CD14-positive monocyte (primary cell): ENCODE measurements around the gene RBM45. TPM values are rescaled to one million over a fixed set of nuclear protein-coding genes. Genes with fewer than 3 reads are reported as not detected.

Experiments used
- DNase-seq, 3 donors: peaks; one replicate each; pipeline ENCODE4 v3.0.0-alpha.2; 2011 to 2022
- H2AFZ ChIP-seq: 2 replicates; pipeline ENCODE4 v1.6.0; 2012; ENCODE audit warnings: mild to moderate bottlenecking, low read depth, low read length, inconsistent platforms; ENCODE audit not compliant: insufficient read depth, poor library complexity, severe bottlenecking
- H3K27ac ChIP-seq, 2 donors: 1 replicate in 1 of 2; 2 replicates in 1 of 2; pipeline ENCODE4 v1.5.1; 2012 to 2013; ENCODE audit warnings: low read length in 2 of 2, control low read depth in 1 of 2, inconsistent platforms in 1 of 2, low read depth in 1 of 2, mild to moderate bottlenecking in 1 of 2
- H3K27me3 ChIP-seq, 2 donors: one replicate each; pipeline versions ENCODE4 v1.6.0 to v1.6.1; 2011 to 2013; ENCODE audit warnings: low read length in 2 of 2; ENCODE audit not compliant: control insufficient read depth in 2 of 2, insufficient read depth in 2 of 2
- H3K36me3 ChIP-seq, 2 donors: replicated peaks in 1 of 2; 1 replicate in 1 of 2; 2 replicates in 1 of 2; pipeline versions ENCODE4 v1.5.1 to v1.6.1; 2012 to 2013; ENCODE audit warnings: low read length in 2 of 2, control low read depth in 1 of 2, inconsistent platforms in 1 of 2, mild to moderate bottlenecking in 1 of 2; ENCODE audit not compliant: insufficient read depth in 2 of 2, control insufficient read depth in 1 of 2
- H3K4me1 ChIP-seq, 2 donors: 1 replicate in 1 of 2; 2 replicates in 1 of 2; pipeline versions ENCODE4 v1.5.1 to v1.6.1; 2012 to 2013; ENCODE audit warnings: low read length in 2 of 2, control low read depth in 1 of 2, inconsistent platforms in 1 of 2, mild to moderate bottlenecking in 1 of 2, moderate library complexity in 1 of 2; ENCODE audit not compliant: insufficient read depth in 2 of 2, control insufficient read depth in 1 of 2
- H3K4me2 ChIP-seq: replicated peaks from 2 replicates; pipeline ENCODE3; 2012; ENCODE audit warnings: low read length, moderate library complexity, mild to moderate bottlenecking; ENCODE audit not compliant: poor library complexity, severe bottlenecking; ENCODE audit errors: extremely low read depth
- H3K4me3 ChIP-seq, 3 experiments: fragments of 200-600 bp in 1 of 3; sonication (generic) in 1 of 3; replicated peaks in 1 of 3; 1 replicate in 2 of 3; 2 replicates in 1 of 3; pipeline ENCODE4 v1.5.1; 2011 to 2013; ENCODE audit warnings: low read length in 3 of 3, mild to moderate bottlenecking in 3 of 3, control low read depth in 2 of 3, low read depth in 2 of 3, inconsistent platforms in 1 of 3, moderate library complexity in 1 of 3
- H3K79me2 ChIP-seq: 2 replicates; pipeline ENCODE4 v1.6.0; 2012; ENCODE audit warnings: mild to moderate bottlenecking, control low read depth, inconsistent platforms, low read length, moderate library complexity; ENCODE audit not compliant: insufficient read depth
- H3K9ac ChIP-seq: 2 replicates; pipeline ENCODE4 v1.6.0; 2017; ENCODE audit warnings: low read length, mild to moderate bottlenecking; ENCODE audit not compliant: insufficient read depth, poor library complexity, severe bottlenecking
- H3K9me3 ChIP-seq, 2 donors: replicated peaks in 1 of 2; 1 replicate in 1 of 2; 2 replicates in 1 of 2; pipeline versions ENCODE4 v1.5.1 to v1.6.1; 2012 to 2013; ENCODE audit warnings: low read length in 2 of 2, control low read depth in 1 of 2; ENCODE audit not compliant: control insufficient read depth in 1 of 2, insufficient read depth in 1 of 2
- H4K20me1 ChIP-seq: 2 replicates; pipeline ENCODE4 v1.6.0; 2012; ENCODE audit warnings: mild to moderate bottlenecking, low read length, control low read depth, moderate library complexity; ENCODE audit not compliant: insufficient read depth
- H3K27ac Mint-ChIP-seq, 7 donors: one replicate each; pipeline ENCODE4 v1.8.0; 2020; ENCODE audit warnings: mild to moderate bottlenecking in 7 of 7, mixed read lengths in 7 of 7, moderate library complexity in 6 of 7, inconsistent platforms in 2 of 7
- H3K27me3 Mint-ChIP-seq, 3 donors: one replicate each; pipeline ENCODE4 v1.8.0; 2021 to 2022; ENCODE audit warnings: low read depth in 3 of 3, mild to moderate bottlenecking in 3 of 3, mixed read lengths in 3 of 3, moderate library complexity in 3 of 3, inconsistent platforms in 1 of 3
- H3K36me3 Mint-ChIP-seq, 2 donors: one replicate each; pipeline ENCODE4 v1.8.0; 2020; ENCODE audit warnings: mixed read lengths in 2 of 2, inconsistent platforms in 1 of 2, mild to moderate bottlenecking in 1 of 2
- H3K4me1 Mint-ChIP-seq: one replicate; pipeline ENCODE4 v1.8.0; 2020; ENCODE audit warnings: mild to moderate bottlenecking, mixed read lengths
- H3K4me3 Mint-ChIP-seq, 2 donors: one replicate each; pipeline ENCODE4 v1.8.0; 2020; ENCODE audit warnings: mild to moderate bottlenecking in 2 of 2, mixed read lengths in 2 of 2, moderate library complexity in 1 of 2
- H3K9me3 Mint-ChIP-seq, 7 donors: one replicate each; pipeline ENCODE4 v1.8.0; 2020 to 2022; ENCODE audit warnings: mixed read lengths in 7 of 7, mild to moderate bottlenecking in 6 of 7, moderate library complexity in 6 of 7, inconsistent platforms in 2 of 7
- WGBS: methylation state at CpG from one replicate; pipeline ENCODE4 v1.1.5; 2013; ENCODE audit warnings: missing lambda C conversion rate; ENCODE audit not compliant: insufficient coverage; 5-methylcytosine and 5-hydroxymethylcytosine counted together
- intact Hi-C, 2 donors: fragments of 100-400 bp; cut with micrococcal nuclease; formaldehyde crosslinking; loops; one replicate each; pipeline versions ENCODE4 v1.15.0 to v1.15.1; 2023
- polyA plus RNA-seq, 3 donors: library from polyadenylated mRNA; depleted of rRNA in 1 of 3; unstranded in 2 of 3; stranded (reverse) in 1 of 3; fragments of 300-500 nt in 2 of 3; fragments of >200 nt in 1 of 3; fragmentation: Illumina TruSeq in 2 of 3; gene quantifications; 1 replicate in 2 of 3; 2 replicates in 1 of 3; pipeline ENCODE4 v1.2.3, GENCODE V29; 2012 to 2021
- TF ChIP-seq, protein P1 (sequence below): fragments of 200-600 bp; IDR thresholded peaks from one replicate; pipeline ENCODE4 v1.8.0; 2022; ENCODE audit warnings: antibody characterized with exemption, mild to moderate bottlenecking

Gene RBM45
- polyA plus RNA-seq, 3 donors = 5.7 to 6.6 (median 5.9) TPM

GRCh38 chr2:178155524-178155923, 43.3 kb downstream of the RBM45 start:
- Mint-ChIP-seq H3K4me3 (no peak overlapping the region), H3K27me3 (peaks cover 0 to 2% (median 0%) of the 10 kb centered on the region in 3 donors), H3K36me3 (no peaks in the 10 kb centered on the region), H3K4me1 (peaks cover 4% of the 10 kb centered on the region), H3K27ac (no peak overlapping the region), H3K9me3 (peaks cover 2 to 17% (median 8%) of the 10 kb centered on the region in 7 donors)
- Histone ChIP-seq H3K9ac (no peak overlapping the region), H3K27ac (no peak overlapping the region), H4K20me1 (no peaks in the 10 kb centered on the region), H3K4me1 (no peaks in the 10 kb centered on the region), H3K36me3 (no peaks in the 10 kb centered on the region), H3K4me2 (no peak overlapping the region), H2AFZ (no peak overlapping the region), H3K27me3 (no peaks in the 10 kb centered on the region), H3K79me2 (no peaks in the 10 kb centered on the region), H3K4me3 (no peak overlapping the region), H3K9me3 (peaks cover 0 to 6% of the 10 kb centered on the region in 2 donors)
- TF ChIP-seq, protein P1, sequence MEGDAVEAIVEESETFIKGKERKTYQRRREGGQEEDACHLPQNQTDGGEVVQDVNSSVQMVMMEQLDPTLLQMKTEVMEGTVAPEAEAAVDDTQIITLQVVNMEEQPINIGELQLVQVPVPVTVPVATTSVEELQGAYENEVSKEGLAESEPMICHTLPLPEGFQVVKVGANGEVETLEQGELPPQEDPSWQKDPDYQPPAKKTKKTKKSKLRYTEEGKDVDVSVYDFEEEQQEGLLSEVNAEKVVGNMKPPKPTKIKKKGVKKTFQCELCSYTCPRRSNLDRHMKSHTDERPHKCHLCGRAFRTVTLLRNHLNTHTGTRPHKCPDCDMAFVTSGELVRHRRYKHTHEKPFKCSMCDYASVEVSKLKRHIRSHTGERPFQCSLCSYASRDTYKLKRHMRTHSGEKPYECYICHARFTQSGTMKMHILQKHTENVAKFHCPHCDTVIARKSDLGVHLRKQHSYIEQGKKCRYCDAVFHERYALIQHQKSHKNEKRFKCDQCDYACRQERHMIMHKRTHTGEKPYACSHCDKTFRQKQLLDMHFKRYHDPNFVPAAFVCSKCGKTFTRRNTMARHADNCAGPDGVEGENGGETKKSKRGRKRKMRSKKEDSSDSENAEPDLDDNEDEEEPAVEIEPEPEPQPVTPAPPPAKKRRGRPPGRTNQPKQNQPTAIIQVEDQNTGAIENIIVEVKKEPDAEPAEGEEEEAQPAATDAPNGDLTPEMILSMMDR = no peak
- no peak for DNase-seq
- intact Hi-C loops = no loop called here
- WGBS = no CpG with 5 or more reads among the region's 1 CpG

DNA sequence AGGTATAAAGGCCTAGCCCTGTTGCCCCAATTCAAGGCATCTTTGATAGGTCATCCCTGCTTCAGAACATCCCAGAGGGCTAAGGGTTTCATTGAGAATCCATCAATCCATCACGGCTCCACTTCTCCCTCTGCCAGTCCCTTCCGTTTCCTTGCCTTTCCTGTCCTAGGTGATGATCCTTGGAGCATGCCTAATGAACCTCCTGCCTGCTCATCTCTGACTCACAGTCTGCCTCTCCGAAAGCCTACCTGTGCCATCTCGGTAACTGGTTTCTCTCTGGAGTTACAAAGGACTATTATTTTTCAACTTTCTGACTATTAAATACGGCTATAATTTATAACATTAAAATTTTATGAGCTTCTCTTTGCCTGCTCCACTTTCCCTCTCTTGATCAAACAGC, 45.3 kb downstream of the RBM45 start:
- intact Hi-C loops = no loop called here
- H3K9me3 ChIP-seq = peaks cover 0 to 6% of the 10 kb centered on the region in 2 donors
- no peak overlapping the region for H3K4me2 ChIP-seq
- H3K27me3 ChIP-seq = no peaks in the 10 kb centered on the region
- TF ChIP-seq, protein P1 = no peak
- Mint-ChIP-seq H3K9me3 (peaks cover 2 to 17% (median 8%) of the 10 kb centered on the region in 7 donors), H3K27me3 (peaks cover 0 to 2% (median 0%) of the 10 kb centered on the region in 3 donors), H3K27ac (peak overlapping the region in 1 of 7 donors; percentile 42), H3K4me1 (peaks cover 4% of the 10 kb centered on the region), H3K4me3 (no peak overlapping the region), H3K36me3 (no peaks in the 10 kb centered on the region)
- no peaks in the 10 kb centered on the region for H3K4me1 ChIP-seq
- WGBS = 96% methylated on average over 2 of the region's 5 CpGs
- H3K9ac ChIP-seq = no peak overlapping the region
- no peak overlapping the region for H3K4me3 ChIP-seq
- DNase-seq = no peak
- H2AFZ ChIP-seq = no peak overlapping the region
- no peaks in the 10 kb centered on the region for H4K20me1 ChIP-seq
- H3K79me2 ChIP-seq = no peaks in the 10 kb centered on the region
- no peak overlapping the region for H3K27ac ChIP-seq
- no peaks in the 10 kb centered on the region for H3K36me3 ChIP-seq
